Measurements from ENCODE around the gene STARD7. TPM values are rescaled to one million over a fixed set of nuclear protein-coding genes. Genes with fewer than 3 reads are reported as not detected.

The STARD7 gene
- polyA plus RNA-seq, 2 of the 4 experiments (the other 2 are of a cell fraction): 101 to 136 TPM

- ATAC-seq: peak; percentile 64 to 86; a peak in 4 of 6 replicates
- H3K4me2 ChIP-seq: no peak within 1 kb of the TSS
- TF ChIP-seq MAX (IDR thresholded peaks at IDR 0.05) (no peak), JUNB (IDR thresholded peaks at IDR 0.05) (no peak), SREBF2 (IDR thresholded peaks at IDR 0.05) (no peak), RARB (CRISPR knock-in tag; IDR thresholded peaks at IDR 0.05) (no peak), SMC3 (IDR thresholded peaks at IDR 0.05) (peak; percentile 53; the same call in 2 of the 3 replicates), RAD21 (conservative IDR thresholded peaks at IDR 0.05 in 1 of 2, IDR thresholded peaks at IDR 0.05 in 1 of 2) (peak; percentile 65 to 76), CTCF (IDR thresholded peaks at IDR 0.05) (peak; percentile 48; the same call in 2 of the 3 replicates), ZNF302 (CRISPR knock-in tag; IDR thresholded peaks at IDR 0.05) (no peak), HOXB5 (CRISPR knock-in tag; IDR thresholded peaks at IDR 0.05) (no peak), TFCP2L1 (CRISPR knock-in tag; IDR thresholded peaks at IDR 0.05) (no peak), MYC (IDR thresholded peaks at IDR 0.05; ENCODE audit: borderline replicate concordance, low read length) (no peak), KDM1A (IDR thresholded peaks at IDR 0.05; ENCODE audit: low read depth) (no peak), CHD4 (IDR thresholded peaks at IDR 0.05; ENCODE audit: borderline replicate concordance) (no peak), JUN (IDR thresholded peaks at IDR 0.05) (no peak), GATA3 (IDR thresholded peaks at IDR 0.05; ENCODE audit: borderline replicate concordance) (no peak)
- TF ChIP-seq, protein P1, sequence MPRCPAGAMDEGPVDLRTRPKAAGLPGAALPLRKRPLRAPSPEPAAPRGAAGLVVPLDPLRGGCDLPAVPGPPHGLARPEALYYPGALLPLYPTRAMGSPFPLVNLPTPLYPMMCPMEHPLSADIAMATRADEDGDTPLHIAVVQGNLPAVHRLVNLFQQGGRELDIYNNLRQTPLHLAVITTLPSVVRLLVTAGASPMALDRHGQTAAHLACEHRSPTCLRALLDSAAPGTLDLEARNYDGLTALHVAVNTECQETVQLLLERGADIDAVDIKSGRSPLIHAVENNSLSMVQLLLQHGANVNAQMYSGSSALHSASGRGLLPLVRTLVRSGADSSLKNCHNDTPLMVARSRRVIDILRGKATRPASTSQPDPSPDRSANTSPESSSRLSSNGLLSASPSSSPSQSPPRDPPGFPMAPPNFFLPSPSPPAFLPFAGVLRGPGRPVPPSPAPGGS (IDR thresholded peaks at IDR 0.05): no peak
Measured at GRCh38 chr2:96138179-96139145, 70.2 kb downstream of the STARD7 start, which contains the start of gene ASTL. ASTL (minus strand) TSS chr2:96138502; CDS start chr2:96138436, 66 bp downstream.

GRCh38 chr2:96137321-96138178, 71.1 kb downstream of the STARD7 start:
- H3K9me3 ChIP-seq: no peaks in the 10 kb centered on the region
- H3K4me3 ChIP-seq: no peak overlapping the region
- 49% methylated on average over 14 of the region's 15 CpGs for WGBS (ENCODE audit: missing lambda C conversion rate)
- no peaks in the 10 kb centered on the region for H3K4me1 ChIP-seq
- no peak for TF ChIP-seq POLR2AphosphoS2 (conservative IDR thresholded peaks at IDR 0.05; ENCODE audit: low read length)
- TF ChIP-seq CBX2 (IDR thresholded peaks at IDR 0.05; ENCODE audit: borderline replicate concordance, low read depth): no peak
- TF ChIP-seq CHD2 (IDR thresholded peaks at IDR 0.05; ENCODE audit: low read length, partially characterized antibody): no peak
- no peak for ATAC-seq
- CTCF ChIA-PET: interaction anchor here (0.8 to 5.1 kb wide), 19 partner anchors 11 to 413 kb away, joined by 3 to 57 read pairs (median 5); partner anchors contain the start of genes ADRA2B and NEURL3
- no peak for FAIRE-seq
- H3K4me2 ChIP-seq: no peak overlapping the region
- no peak for DNase-seq (ENCODE audit: low read depth in 1 of 2, low spot score in 1 of 2)
- no peak overlapping the region for H3K27ac ChIP-seq
- POLR2A ChIA-PET: no interaction called here

More at GRCh38 chr2:96138179-96139145, 70.2 kb downstream of the STARD7 start, which contains the start of gene ASTL:
- H3K27ac ChIP-seq: no peak within 1 kb of the TSS
- peak; percentile 31 to 39 for DNase-seq (ENCODE audit: low read depth in 1 of 2, low spot score in 1 of 2)
- 18% methylated on average over 9 of the region's 17 CpGs for WGBS (ENCODE audit: missing lambda C conversion rate)
- no peak within 1 kb of the TSS for H3K4me3 ChIP-seq
- CTCF ChIA-PET: interaction anchor here (0.6 to 5.1 kb wide), 31 partner anchors 8 to 412 kb away, joined by 3 to 57 read pairs (median 4); partner anchors contain the start of genes ADRA2B and NEURL3
- H3K9me3 ChIP-seq: no peaks in the 10 kb centered on the region
- POLR2A ChIA-PET: no interaction called here
- no peak for FAIRE-seq
- no peaks in the 10 kb centered on the region for H3K4me1 ChIP-seq

Data from A549 (cell line).